ENCODE results near the gene CACNA1D.

- TF ChIP-seq TCF7L2 (IDR thresholded peaks at IDR 0.05; ENCODE audit: borderline replicate concordance, extremely low read depth, insufficient read depth, insufficient read length) (no peak), RAD21 (IDR thresholded peaks at IDR 0.05; ENCODE audit: low read depth) (no peak), CTCF (IDR thresholded peaks at IDR 0.05 in 2 of 3, conservative IDR thresholded peaks at IDR 0.05 in 1 of 3; ENCODE audit: borderline replicate concordance in 1 of 3, insufficient read depth in 1 of 3, low read depth in 2 of 3, low read length in 2 of 3) (no peak), EZH2 (IDR thresholded peaks at IDR 0.05) (no peak), JUND (IDR thresholded peaks at IDR 0.05) (no peak), POLR2AphosphoS5 (IDR thresholded peaks at IDR 0.05; ENCODE audit: low read depth, low read length) (no peak), EZH2phosphoT487 (IDR thresholded peaks at IDR 0.05; ENCODE audit: borderline replicate concordance) (no peak), POLR2A (IDR thresholded peaks at IDR 0.05; ENCODE audit: borderline replicate concordance, extremely low read depth, insufficient read depth, insufficient read length) (no peak), SRF (IDR thresholded peaks at IDR 0.05; ENCODE audit: low read depth) (no peak)
These were observed 200.9 kb downstream of the CACNA1D start for GRCh38 chr3:53695324-53695690.

All from HCT116 (cell line).